Thyroid gland (tissue), 4 donors: ENCODE results near the gene RPS6KL1. TPM values are rescaled to one million over a fixed set of nuclear protein-coding genes. Genes with fewer than 3 reads are reported as not detected.

Experiments
- DNase-seq, 2 donors: peaks; one replicate each; pipeline ENCODE4 v3.0.0-alpha.2; 2019
- H3K27ac ChIP-seq, 3 donors: fragments of 200-600 bp; sonication (generic); 1 replicate in 2 of 3; 2 replicates in 1 of 3; pipeline ENCODE4 v1.5.1; 2016 to 2019; ENCODE audit warnings: mild to moderate bottlenecking in 1 of 3, moderate library complexity in 1 of 3
- H3K27me3 ChIP-seq: fragments of 200-600 bp; sonication (generic); one replicate; pipeline ENCODE4 v1.5.1; 2019
- H3K36me3 ChIP-seq, 2 donors: fragments of 200-600 bp; sonication (generic); one replicate each; pipeline ENCODE4 v1.5.1; 2016 to 2019
- H3K4me1 ChIP-seq, 2 donors: fragments of 200-600 bp; sonication (generic); one replicate each; pipeline ENCODE4 v1.5.1; 2017 to 2019
- H3K4me3 ChIP-seq, 3 donors: fragments of 200-600 bp; sonication (generic); replicated peaks in 1 of 3; 1 replicate in 2 of 3; 2 replicates in 1 of 3; pipeline ENCODE4 v1.5.1; 2016; ENCODE audit warnings: mild to moderate bottlenecking in 1 of 3
- H3K9me3 ChIP-seq: fragments of 200-600 bp; sonication (generic); one replicate; pipeline ENCODE4 v1.5.1; 2017
- CTCF ChIP-seq, 6 experiments: fragments of 200-600 bp in 3 of 6; fragments of 450-650 bp in 3 of 6; sonication (generic) in 3 of 6; IDR thresholded peaks; one replicate each; pipeline ENCODE4 v1.5.1; 2016 to 2019; ENCODE audit warnings: antibody characterized with exemption in 6 of 6, mild to moderate bottlenecking in 2 of 6, inconsistent platforms in 1 of 6, moderate library complexity in 1 of 6
- POLR2A ChIP-seq, 2 donors: fragments of 450-650 bp; IDR thresholded peaks; one replicate each; pipeline ENCODE4 v1.6.1; 2017; ENCODE audit warnings: antibody characterized with exemption in 2 of 2, mild to moderate bottlenecking in 2 of 2, moderate library complexity in 1 of 2
- WGBS, 2 donors: methylation state at CpG; one replicate each; pipeline ENCODE4 v1.1.5; 2017; 5-methylcytosine and 5-hydroxymethylcytosine counted together
- intact Hi-C: fragments of 100-400 bp; cut with DNase I; formaldehyde crosslinking; loops from one replicate; pipeline ENCODE4 v1.15.1; 2023
- total RNA-seq, 4 donors: library from RNA; depleted of rRNA; stranded (reverse); fragments of >200 nt; gene quantifications; one replicate each; pipeline ENCODE4 v1.2.3, GENCODE V29; 2016

RPS6KL1 gene
- total RNA-seq, 4 donors from 2014 or later = 5.7 to 16.4 (median 9.5) TPM

GRCh38 chr14:74888164-74889158 is 34.6 kb downstream of the RPS6KL1 start:
- intact Hi-C loops = no loop called here
- Histone ChIP-seq H3K4me1 (peaks cover 17 to 48% of the 10 kb centered on the region in 2 donors), H3K27me3 (no peaks in the 10 kb centered on the region), H3K9me3 (no peaks in the 10 kb centered on the region), H3K27ac (peak overlapping the region in 1 of 3 donors; percentile 1), H3K4me3 (no peak overlapping the region), H3K36me3 (peaks cover 29 to 37% of the 10 kb centered on the region in 2 donors)
- TF ChIP-seq POLR2A (IDR thresholded peaks at IDR 0.05) (no peak), CTCF (IDR thresholded peaks at IDR 0.05) (no peak)
- DNase-seq = no peak
- 78 to 81% methylated on average over 12 of the region's 12 CpGs for WGBS, 2 donors

GRCh38 chr14:74886001-74886400 is 37.1 kb downstream of the RPS6KL1 start:
- Histone ChIP-seq H3K27ac (no peak overlapping the region), H3K27me3 (no peaks in the 10 kb centered on the region), H3K9me3 (no peaks in the 10 kb centered on the region), H3K4me1 (peaks cover 30 to 42% of the 10 kb centered on the region in 2 donors), H3K4me3 (no peak overlapping the region), H3K36me3 (peaks cover 15 to 17% of the 10 kb centered on the region in 2 donors)
- WGBS, 2 donors = 81 to 89% methylated on average over 3 of the region's 3 CpGs
- intact Hi-C loops = no loop called here
- no peak for DNase-seq
- TF ChIP-seq POLR2A (IDR thresholded peaks at IDR 0.05) (no peak), CTCF (IDR thresholded peaks at IDR 0.05) (no peak)

GRCh38 chr14:74882103-74882920 is 40.7 kb downstream of the RPS6KL1 start:
- intact Hi-C loops = no loop called here
- Histone ChIP-seq H3K9me3 (no peaks in the 10 kb centered on the region), H3K27ac (peak overlapping the region; percentile 70 to 96 (median 94)), H3K4me3 (peak overlapping the region; percentile 81 to 92 (median 91)), H3K27me3 (no peaks in the 10 kb centered on the region), H3K4me1 (peaks cover 33 to 43% of the 10 kb centered on the region in 2 donors), H3K36me3 (peaks cover 0 to 3% of the 10 kb centered on the region in 2 donors)
- peak; percentile 45 to 54 for DNase-seq
- TF ChIP-seq POLR2A (IDR thresholded peaks at IDR 0.05) = no peak
- peak in 1 of 6 experiments; percentile 6 for TF ChIP-seq CTCF (IDR thresholded peaks at IDR 0.05)
- WGBS, 2 donors = 1 to 2% methylated on average over 17 to 29 of the region's 49 CpGs

- DNase-seq = peak; percentile 85 to 87
- Histone ChIP-seq H3K4me1 (peaks cover 33 to 40% of the 10 kb centered on the region in 2 donors), H3K27me3 (no peaks in the 10 kb centered on the region), H3K4me3 (peak within 1 kb of the TSS; percentile 81 to 92 (median 91)), H3K9me3 (no peaks in the 10 kb centered on the region), H3K36me3 (peaks cover 0 to 3% of the 10 kb centered on the region in 2 donors), H3K27ac (peak within 1 kb of the TSS; percentile 70 to 96 (median 94))
- 0% methylated on average over 10 to 12 of the region's 53 CpGs for WGBS, 2 donors
- intact Hi-C loops = no loop called here
- TF ChIP-seq POLR2A (IDR thresholded peaks at IDR 0.05) = peak; percentile 20 to 88
- no peak for TF ChIP-seq CTCF (IDR thresholded peaks at IDR 0.05)
Observed at GRCh38 chr14:74881431-74882102, 41.5 kb downstream of the RPS6KL1 start, which contains the start of gene DLST. DLST (plus strand) TSS chr14:74881916; CDS start chr14:74881954, 38 bp downstream.
